ENCODE measurements around the gene WDFY4.

The WDFY4 gene

GRCh38 chr10:48648172-48648942 lies 36.3 kb upstream of the WDFY4 start:
- WGBS (ENCODE audit: extremely low coverage, insufficient coverage, insufficient read length), result no CpG with 5 or more reads among the region's 12 CpGs
- H2AFZ ChIP-seq (ENCODE audit: insufficient read depth, low read length, poor library complexity), result no peak overlapping the region
- H3K18ac ChIP-seq (ENCODE audit: low read length), result no peak overlapping the region
- DNase-seq, result no peak
- H3K4me3 ChIP-seq (ENCODE audit: low read depth, low read length), result no peak overlapping the region
- no peaks in the 10 kb centered on the region for H3K4me1 ChIP-seq (ENCODE audit: control insufficient read depth in 1 of 2, insufficient read depth in 2 of 2, low read length in 2 of 2)
- H4K91ac ChIP-seq (ENCODE audit: low read depth, low read length), result no peak overlapping the region
- H2BK120ac ChIP-seq (ENCODE audit: insufficient read depth, low read length, poor library complexity), result no peak overlapping the region
- H3K4ac ChIP-seq (ENCODE audit: low read depth, low read length), result no peak overlapping the region
- H4K8ac ChIP-seq (ENCODE audit: low read depth, low read length), result no peak overlapping the region
- H3K9ac ChIP-seq (ENCODE audit: low read length), result no peak overlapping the region
- no peak overlapping the region for H2AK5ac ChIP-seq (ENCODE audit: low read length)
- no peaks in the 10 kb centered on the region for H3K79me1 ChIP-seq (ENCODE audit: low read length)
- H4K12ac ChIP-seq (ENCODE audit: low read depth, low read length), result no peak overlapping the region
- no peak overlapping the region for H3K4me2 ChIP-seq (ENCODE audit: low read length)
- no peak overlapping the region for H2BK12ac ChIP-seq (ENCODE audit: low read length)
- H2BK5ac ChIP-seq (ENCODE audit: low read depth, low read length, poor library complexity), result no peak overlapping the region
- H3K14ac ChIP-seq (ENCODE audit: low read length), result no peak overlapping the region
- no peaks in the 10 kb centered on the region for H3K79me2 ChIP-seq (ENCODE audit: control insufficient read depth, insufficient read depth, low read length, poor library complexity)
- no peak overlapping the region for H3K27ac ChIP-seq (ENCODE audit: low read depth, low read length)
- no peaks in the 10 kb centered on the region for H3K36me3 ChIP-seq (ENCODE audit: control insufficient read depth in 1 of 2, insufficient read depth in 2 of 2, low read length in 2 of 2)
- no peak overlapping the region for H3K23ac ChIP-seq (ENCODE audit: low read length)
- peaks cover 1% of the 10 kb centered on the region for H3K9me3 ChIP-seq (ENCODE audit: insufficient read depth, low read depth, low read length)
- no peaks in the 10 kb centered on the region for H3K27me3 ChIP-seq (ENCODE audit: insufficient read depth, low read length)

- no peak overlapping the region for H3K4me2 ChIP-seq (ENCODE audit: low read length)
- H2BK5ac ChIP-seq (ENCODE audit: low read depth, low read length, poor library complexity), result no peak overlapping the region
- H3K79me2 ChIP-seq (ENCODE audit: control insufficient read depth, insufficient read depth, low read length, poor library complexity), result no peaks in the 10 kb centered on the region
- H3K18ac ChIP-seq (ENCODE audit: low read length), result no peak overlapping the region
- peaks cover 1% of the 10 kb centered on the region for H3K9me3 ChIP-seq (ENCODE audit: insufficient read depth, low read depth, low read length)
- no peak overlapping the region for H2BK120ac ChIP-seq (ENCODE audit: insufficient read depth, low read length, poor library complexity)
- no peak overlapping the region for H4K8ac ChIP-seq (ENCODE audit: low read depth, low read length)
- no peak for DNase-seq
- H2AFZ ChIP-seq (ENCODE audit: insufficient read depth, low read length, poor library complexity), result no peak overlapping the region
- H3K36me3 ChIP-seq (ENCODE audit: control insufficient read depth in 1 of 2, insufficient read depth in 2 of 2, low read length in 2 of 2), result no peaks in the 10 kb centered on the region
- no peak overlapping the region for H3K4me3 ChIP-seq (ENCODE audit: low read depth, low read length)
- no peak overlapping the region for H3K9ac ChIP-seq (ENCODE audit: low read length)
- no peak overlapping the region for H3K4ac ChIP-seq (ENCODE audit: low read depth, low read length)
- H3K79me1 ChIP-seq (ENCODE audit: low read length), result no peaks in the 10 kb centered on the region
- no peak overlapping the region for H2AK5ac ChIP-seq (ENCODE audit: low read length)
- H3K27me3 ChIP-seq (ENCODE audit: insufficient read depth, low read length), result peaks cover 3% of the 10 kb centered on the region
- no peak overlapping the region for H4K12ac ChIP-seq (ENCODE audit: low read depth, low read length)
- no peak overlapping the region for H4K91ac ChIP-seq (ENCODE audit: low read depth, low read length)
- no peak overlapping the region for H3K23ac ChIP-seq (ENCODE audit: low read length)
- no peak overlapping the region for H2BK12ac ChIP-seq (ENCODE audit: low read length)
- no peak overlapping the region for H3K27ac ChIP-seq (ENCODE audit: low read depth, low read length)
- no peak overlapping the region for H3K14ac ChIP-seq (ENCODE audit: low read length)
- no peaks in the 10 kb centered on the region for H3K4me1 ChIP-seq (ENCODE audit: control insufficient read depth in 1 of 2, insufficient read depth in 2 of 2, low read length in 2 of 2)
- WGBS (ENCODE audit: extremely low coverage, insufficient coverage, insufficient read length), result no CpG with 5 or more reads among the region's 7 CpGs
Measured at GRCh38 chr10:48649349-48649944, 35.2 kb upstream of the WDFY4 start.

GRCh38 chr10:48651293-48651692 lies 33.4 kb upstream of the WDFY4 start:
- no peak for DNase-seq
- no peak overlapping the region for H2BK120ac ChIP-seq (ENCODE audit: insufficient read depth, low read length, poor library complexity)
- H2BK12ac ChIP-seq (ENCODE audit: low read length), result no peak overlapping the region
- H3K4me1 ChIP-seq (ENCODE audit: control insufficient read depth in 1 of 2, insufficient read depth in 2 of 2, low read length in 2 of 2), result peaks cover 0 to 2% of the 10 kb centered on the region in 2 experiments
- no peaks in the 10 kb centered on the region for H3K79me1 ChIP-seq (ENCODE audit: low read length)
- no peak overlapping the region for H2AFZ ChIP-seq (ENCODE audit: insufficient read depth, low read length, poor library complexity)
- H3K18ac ChIP-seq (ENCODE audit: low read length), result no peak overlapping the region
- H3K36me3 ChIP-seq (ENCODE audit: control insufficient read depth in 1 of 2, insufficient read depth in 2 of 2, low read length in 2 of 2), result no peaks in the 10 kb centered on the region
- no peak overlapping the region for H3K4ac ChIP-seq (ENCODE audit: low read depth, low read length)
- H3K9me3 ChIP-seq (ENCODE audit: insufficient read depth, low read depth, low read length), result peaks cover 1% of the 10 kb centered on the region
- H3K27me3 ChIP-seq (ENCODE audit: insufficient read depth, low read length), result peaks cover 3% of the 10 kb centered on the region
- no peak overlapping the region for H3K23ac ChIP-seq (ENCODE audit: low read length)
- H3K14ac ChIP-seq (ENCODE audit: low read length), result no peak overlapping the region
- no CpG with 5 or more reads among the region's 2 CpGs for WGBS (ENCODE audit: extremely low coverage, insufficient coverage, insufficient read length)
- H3K27ac ChIP-seq (ENCODE audit: low read depth, low read length), result no peak overlapping the region
- H2BK5ac ChIP-seq (ENCODE audit: low read depth, low read length, poor library complexity), result no peak overlapping the region
- H4K8ac ChIP-seq (ENCODE audit: low read depth, low read length), result no peak overlapping the region
- H4K91ac ChIP-seq (ENCODE audit: low read depth, low read length), result no peak overlapping the region
- no peak overlapping the region for H4K12ac ChIP-seq (ENCODE audit: low read depth, low read length)
- H2AK5ac ChIP-seq (ENCODE audit: low read length), result no peak overlapping the region
- H3K9ac ChIP-seq (ENCODE audit: low read length), result no peak overlapping the region
- H3K79me2 ChIP-seq (ENCODE audit: control insufficient read depth, insufficient read depth, low read length, poor library complexity), result no peaks in the 10 kb centered on the region
- no peak overlapping the region for H3K4me3 ChIP-seq (ENCODE audit: low read depth, low read length)
- H3K4me2 ChIP-seq (ENCODE audit: low read length), result no peak overlapping the region

DNA sequence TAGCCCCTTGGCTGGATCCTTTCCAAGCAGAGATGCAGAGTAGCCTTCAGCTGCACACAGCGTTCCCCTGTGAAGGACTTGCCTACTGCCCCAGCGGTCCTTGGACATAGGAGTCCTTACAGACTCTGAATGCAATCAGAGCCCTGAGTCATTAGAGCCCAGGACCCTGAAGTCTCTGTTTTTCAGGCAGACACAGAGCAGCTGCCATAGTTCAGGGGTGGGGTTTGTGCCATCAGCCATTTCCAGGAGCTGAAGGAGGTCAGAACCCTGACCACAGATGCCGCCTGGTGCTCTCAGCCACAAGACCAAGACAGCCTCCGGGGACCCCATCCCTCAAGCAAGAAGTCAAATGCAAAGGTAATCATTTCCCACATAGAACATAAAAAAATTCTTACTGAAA lies 32.8 kb upstream of the WDFY4 start:
- peaks cover 3% of the 10 kb centered on the region for H3K27me3 ChIP-seq (ENCODE audit: insufficient read depth, low read length)
- no peak overlapping the region for H4K8ac ChIP-seq (ENCODE audit: low read depth, low read length)
- no peak overlapping the region for H4K12ac ChIP-seq (ENCODE audit: low read depth, low read length)
- no CpG with 5 or more reads among the region's 4 CpGs for WGBS (ENCODE audit: extremely low coverage, insufficient coverage, insufficient read length)
- no peak overlapping the region for H2BK5ac ChIP-seq (ENCODE audit: low read depth, low read length, poor library complexity)
- peaks cover 0 to 6% of the 10 kb centered on the region in 2 experiments for H3K4me1 ChIP-seq (ENCODE audit: control insufficient read depth in 1 of 2, insufficient read depth in 2 of 2, low read length in 2 of 2)
- no peak overlapping the region for H3K9ac ChIP-seq (ENCODE audit: low read length)
- H2AK5ac ChIP-seq (ENCODE audit: low read length), result no peak overlapping the region
- no peak for DNase-seq
- no peak overlapping the region for H2AFZ ChIP-seq (ENCODE audit: insufficient read depth, low read length, poor library complexity)
- H3K4me2 ChIP-seq (ENCODE audit: low read length), result no peak overlapping the region
- peaks cover 1% of the 10 kb centered on the region for H3K9me3 ChIP-seq (ENCODE audit: insufficient read depth, low read depth, low read length)
- H2BK12ac ChIP-seq (ENCODE audit: low read length), result no peak overlapping the region
- H3K23ac ChIP-seq (ENCODE audit: low read length), result no peak overlapping the region
- no peak overlapping the region for H3K27ac ChIP-seq (ENCODE audit: low read depth, low read length)
- no peak overlapping the region for H4K91ac ChIP-seq (ENCODE audit: low read depth, low read length)
- no peaks in the 10 kb centered on the region for H3K36me3 ChIP-seq (ENCODE audit: control insufficient read depth in 1 of 2, insufficient read depth in 2 of 2, low read length in 2 of 2)
- no peak overlapping the region for H3K18ac ChIP-seq (ENCODE audit: low read length)
- H2BK120ac ChIP-seq (ENCODE audit: insufficient read depth, low read length, poor library complexity), result no peak overlapping the region
- H3K79me1 ChIP-seq (ENCODE audit: low read length), result no peaks in the 10 kb centered on the region
- no peak overlapping the region for H3K4ac ChIP-seq (ENCODE audit: low read depth, low read length)
- H3K4me3 ChIP-seq (ENCODE audit: low read depth, low read length), result no peak overlapping the region
- H3K79me2 ChIP-seq (ENCODE audit: control insufficient read depth, insufficient read depth, low read length, poor library complexity), result no peaks in the 10 kb centered on the region
- no peak overlapping the region for H3K14ac ChIP-seq (ENCODE audit: low read length)
